IMR-90 (cell line): ENCODE measurements around the gene DOK6. TPM values are rescaled to one million over a fixed set of nuclear protein-coding genes. Genes with fewer than 3 reads are reported as not detected.

Experiments used
- ATAC-seq: fragments of 200-7000 bp; cut with Tn5 transposase; 2 replicates; pipeline ENCODE4 v1.9.1; 2020; ENCODE audit warnings: low read depth, mild to moderate bottlenecking, moderate library complexity
- BruUV-seq: library from RNA; stranded (reverse); fragments of 400-500 nt; replicated peaks from 2 replicates; lab custom pipeline; 2021; lab: Mats Ljungman, UMichigan
- CTCF ChIA-PET: fragments of 300-600 bp; formaldehyde crosslinking; extraction: SDS; loops from one replicate; lab custom pipeline; 2021; ENCODE audit warnings: antibody characterized with exemption; lab: Yijun Ruan, JAX
- POLR2A ChIA-PET: fragments of 300-600 bp; sonication (Branson Sonifier 250); formaldehyde crosslinking; loops from one replicate; lab custom pipeline; 2022; ENCODE audit warnings: antibody characterized with exemption; ENCODE audit not compliant: unreplicated experiment; lab: Charles Lee
- DNase-seq: peaks from one replicate; pipeline ENCODE4 v3.0.0; 2013
- H2AFZ ChIP-seq: replicated peaks from 2 replicates; pipeline ENCODE3; 2013; ENCODE audit warnings: low read length, mild to moderate bottlenecking; ENCODE audit not compliant: poor library complexity
- H2AK5ac ChIP-seq: 2 replicates; pipeline ENCODE4 v1.6.1; 2013; ENCODE audit warnings: low read depth, low read length, inconsistent platforms
- H2AK9ac ChIP-seq: replicated peaks from 2 replicates; pipeline ENCODE3; 2013; ENCODE audit warnings: mild to moderate bottlenecking, low read depth, low read length, moderate library complexity; ENCODE audit not compliant: poor library complexity
- H2BK120ac ChIP-seq: 2 replicates; pipeline ENCODE4 v1.6.1; 2013; ENCODE audit warnings: low read depth, low read length, inconsistent platforms
- H2BK15ac ChIP-seq: 3 replicates; pipeline ENCODE4 v1.6.1; 2013; ENCODE audit warnings: low read depth, low read length, inconsistent platforms
- H2BK20ac ChIP-seq: 2 replicates; pipeline ENCODE4 v1.6.1; 2013; ENCODE audit warnings: low read depth, mild to moderate bottlenecking, inconsistent platforms, low read length, moderate library complexity
- H2BK5ac ChIP-seq: 2 replicates; pipeline ENCODE4 v1.6.1; 2013; ENCODE audit warnings: mild to moderate bottlenecking, low read depth, low read length, inconsistent platforms; ENCODE audit not compliant: poor library complexity, severe bottlenecking
- H3K14ac ChIP-seq: replicated peaks from 2 replicates; pipeline ENCODE4 v1.6.1; 2013; ENCODE audit warnings: low read depth, low read length, inconsistent platforms
- H3K18ac ChIP-seq: 2 replicates; pipeline ENCODE4 v1.6.1; 2013; ENCODE audit warnings: low read depth, low read length, control low read depth
- H3K23ac ChIP-seq: 2 replicates; pipeline ENCODE4 v1.6.1; 2013; ENCODE audit warnings: low read depth, low read length, inconsistent platforms
- H3K27ac ChIP-seq: 2 replicates; pipeline ENCODE4 v1.5.1; 2013; ENCODE audit warnings: mild to moderate bottlenecking, control low read depth, low read length; ENCODE audit not compliant: insufficient read depth
- H3K27me3 ChIP-seq: 2 replicates; pipeline ENCODE4 v1.6.1; 2013; ENCODE audit warnings: low read length; ENCODE audit not compliant: control insufficient read depth, insufficient read depth
- H3K36me3 ChIP-seq: 2 replicates; pipeline ENCODE4 v1.6.1; 2013; ENCODE audit warnings: low read length, mixed read lengths; ENCODE audit not compliant: control insufficient read depth, insufficient read depth
- H3K4ac ChIP-seq: 2 replicates; pipeline ENCODE4 v1.6.1; 2013; ENCODE audit warnings: low read depth, low read length, inconsistent platforms
- H3K4me1 ChIP-seq: 2 replicates; pipeline ENCODE4 v1.6.1; 2013; ENCODE audit warnings: low read length, mixed read lengths; ENCODE audit not compliant: control insufficient read depth, insufficient read depth
- H3K4me2 ChIP-seq: 2 replicates; pipeline ENCODE4 v1.6.1; 2013; ENCODE audit warnings: low read depth, mild to moderate bottlenecking, control low read depth, low read length, moderate library complexity
- H3K4me3 ChIP-seq: 2 replicates; pipeline ENCODE4 v1.5.1; 2013; ENCODE audit warnings: low read depth, mild to moderate bottlenecking, control low read depth, low read length, moderate library complexity; ENCODE audit not compliant: insufficient read depth
- H3K56ac ChIP-seq: 2 replicates; pipeline ENCODE4 v1.6.1; 2013; ENCODE audit warnings: low read length, inconsistent platforms; ENCODE audit not compliant: insufficient read depth; ENCODE audit errors: extremely low read depth
- H3K79me1 ChIP-seq, 2 experiments: 2 replicates each; pipeline ENCODE4 v1.6.1; 2013; ENCODE audit warnings: low read length in 2 of 2, inconsistent platforms in 1 of 2, low read depth in 1 of 2
- H3K9ac ChIP-seq: 2 replicates; pipeline ENCODE4 v1.6.1; 2013; ENCODE audit warnings: low read depth, low read length, control low read depth
- H3K9me1 ChIP-seq: 2 replicates; pipeline ENCODE4 v1.6.1; 2013; ENCODE audit warnings: low read length, inconsistent platforms; ENCODE audit not compliant: insufficient read depth
- H3K9me3 ChIP-seq: 2 replicates; pipeline ENCODE4 v1.6.1; 2013; ENCODE audit warnings: low read length; ENCODE audit not compliant: control insufficient read depth, insufficient read depth
- H4K20me1 ChIP-seq: 2 replicates; pipeline ENCODE4 v1.6.1; 2013; ENCODE audit warnings: low read length, inconsistent platforms; ENCODE audit not compliant: insufficient read depth
- H4K5ac ChIP-seq: 2 replicates; pipeline ENCODE4 v1.6.1; 2013; ENCODE audit warnings: mild to moderate bottlenecking, low read depth, low read length, control low read depth
- H4K8ac ChIP-seq, 2 experiments: 2 replicates each; pipeline ENCODE4 v1.6.1; 2013; ENCODE audit warnings: low read depth in 2 of 2, low read length in 2 of 2, control low read depth in 1 of 2, inconsistent platforms in 1 of 2
- H4K91ac ChIP-seq: 2 replicates; pipeline ENCODE4 v1.6.1; 2013; ENCODE audit warnings: low read depth, low read length, inconsistent platforms; ENCODE audit not compliant: insufficient read depth
- BHLHE40 ChIP-seq: fragments of 150-350 bp; IDR thresholded peaks from 2 replicates; pipeline ENCODE4 v1.6.1; 2016; ENCODE audit warnings: mild to moderate bottlenecking, low read depth, low read length
- ELK1 ChIP-seq: fragments of 150-350 bp; IDR thresholded peaks from 2 replicates; pipeline ENCODE4 v1.6.1; 2016; ENCODE audit warnings: low read depth, mild to moderate bottlenecking, low read length, moderate library complexity, borderline replicate concordance
- RFX5 ChIP-seq: IDR thresholded peaks from 2 replicates; pipeline ENCODE4 v1.8.0; 2012; ENCODE audit warnings: low read depth, mild to moderate bottlenecking, low read length, moderate library complexity
- SMC3 ChIP-seq: fragments of 150-350 bp; IDR thresholded peaks from 2 replicates; pipeline ENCODE4 v1.6.1; 2016; ENCODE audit warnings: low read depth, mild to moderate bottlenecking, antibody characterized with exemption, low read length, moderate library complexity
- WGBS, 2 experiments: methylation state at CpG; one replicate each; pipeline versions ENCODE4 v1.1.5 to v1.1.7; 2013; ENCODE audit warnings: missing lambda C conversion rate in 2 of 2; ENCODE audit not compliant: insufficient read length in 1 of 2; ENCODE audit errors: extremely low coverage in 2 of 2; 5-methylcytosine and 5-hydroxymethylcytosine counted together
- dilution Hi-C: fragments of 300-500 bp; cut with HindIII; formaldehyde crosslinking; loops from one replicate; pipeline ENCODE4 v1.14.3; 2018; ENCODE audit warnings: low sequenced_read_pairs; ENCODE audit not compliant: unreplicated experiment
- in situ Hi-C: fragments of 300-500 bp; cut with MboI; formaldehyde crosslinking; loops from 3 replicates; pipeline ENCODE4 v1.14.3; 2019; ENCODE audit warnings: low sequenced_read_pairs, inconsistent platforms, mixed read lengths
- intact Hi-C: fragments of 100-400 bp; cut with micrococcal nuclease; formaldehyde crosslinking; loops from 2 replicates; pipeline ENCODE4 v1.10.0; 2022
- polyA plus RNA-seq, 3 experiments: library from polyadenylated mRNA; depleted of rRNA; stranded (reverse); fragments of >200 nt; gene quantifications; 2 replicates each; pipeline ENCODE4 v1.2.3, GENCODE V29; 2012; ENCODE audit warnings: low replicate concordance in 1 of 3
- total RNA-seq: library from RNA; depleted of rRNA; stranded (reverse); fragments of >200 nt; gene quantifications from 2 replicates; pipeline ENCODE4 v1.2.3, GENCODE V29; 2012

DOK6 gene
- total and polyA plus RNA-seq, 2 of the 4 experiments (the other 2 are of a cell fraction): 1.9 to 2.7 TPM

GRCh38 chr18:69708844-69709243 lies 308.2 kb downstream of the DOK6 start:
- no peaks in the 10 kb centered on the region for H3K79me1 ChIP-seq
- H3K4me1 ChIP-seq: no peaks in the 10 kb centered on the region
- dilution Hi-C loops (no loop called here), in situ Hi-C loops (no loop called here), intact Hi-C loops (no loop called here)
- H3K4me3 ChIP-seq: no peak overlapping the region
- H3K9me1 ChIP-seq: no peaks in the 10 kb centered on the region
- BruUV-seq: no TSS peak
- no peak overlapping the region for H2BK15ac ChIP-seq
- no peak for DNase-seq
- H4K20me1 ChIP-seq: no peaks in the 10 kb centered on the region
- no peaks in the 10 kb centered on the region for H3K9me3 ChIP-seq
- ATAC-seq: no peak
- H2AK9ac ChIP-seq: no peak overlapping the region
- H4K8ac ChIP-seq: no peak overlapping the region
- no peak overlapping the region for H2BK20ac ChIP-seq
- no peak overlapping the region for H3K18ac ChIP-seq
- H3K27ac ChIP-seq: no peak overlapping the region
- H3K14ac ChIP-seq: no peak overlapping the region
- no peaks in the 10 kb centered on the region for H3K27me3 ChIP-seq
- no peak overlapping the region for H4K91ac ChIP-seq
- H2AK5ac ChIP-seq: no peak overlapping the region
- H3K56ac ChIP-seq: no peak overlapping the region
- no peak overlapping the region for H2BK120ac ChIP-seq
- TF ChIP-seq SMC3: no peak
- no peak for TF ChIP-seq BHLHE40
- no peak for TF ChIP-seq RFX5
- TF ChIP-seq ELK1: no peak
- no peak overlapping the region for H3K9ac ChIP-seq
- no peak overlapping the region for H3K4ac ChIP-seq
- no peaks in the 10 kb centered on the region for H3K36me3 ChIP-seq
- no peak overlapping the region for H3K23ac ChIP-seq
- ChIA-PET CTCF (interaction anchor here (0.6 kb wide), 1 partner anchor 52 kb away, joined by 3 read pairs; no protein-coding TSS in a partner anchor), POLR2A (no interaction called here)
- H4K5ac ChIP-seq: no peak overlapping the region
- H2BK5ac ChIP-seq: no peak overlapping the region
- no peak overlapping the region for H3K4me2 ChIP-seq
- H2AFZ ChIP-seq: no peak overlapping the region
- no CpG with 5 or more reads among the region's 7 CpGs for WGBS, 2 experiments
